Epithelial cell of proximal tubule (primary cell): ENCODE results near the gene COL4A2. TPM values are rescaled to one million over a fixed set of nuclear protein-coding genes. Genes with fewer than 3 reads are reported as not detected.

Source experiments
- DNase-seq: peaks from one replicate; pipeline ENCODE4 v3.0.0-alpha.2; 2011; ENCODE audit warnings: low read depth
- H3K4me3 ChIP-seq: 2 replicates; pipeline ENCODE4 v1.5.1; 2011; ENCODE audit warnings: low read depth, mild to moderate bottlenecking, low read length
- CTCF ChIP-seq: conservative IDR thresholded peaks from 2 replicates; pipeline ENCODE4 v1.5.1; 2012; ENCODE audit warnings: low read depth, mild to moderate bottlenecking, low read length
- total RNA-seq: library from RNA; depleted of rRNA; stranded (reverse); fragments of >200 nt; gene quantifications from 2 replicates; pipeline ENCODE4 v1.2.3, GENCODE V29; 2015

The COL4A2 gene
- total RNA-seq, 1 donor from 2014 or later = 728 TPM

- TF ChIP-seq CTCF = no peak
- H3K4me3 ChIP-seq = no peak overlapping the region
- no peak for DNase-seq
Measured at GRCh38 chr13:110290153-110290552, 16.9 kb upstream of the COL4A2 start.

GRCh38 chr13:110290826-110291225 lies 16.3 kb upstream of the COL4A2 start:
- DNase-seq = no peak
- H3K4me3 ChIP-seq = no peak overlapping the region
- no peak for TF ChIP-seq CTCF

GRCh38 chr13:110291286-110291685 lies 15.8 kb upstream of the COL4A2 start:
- TF ChIP-seq CTCF = no peak
- DNase-seq = no peak
- H3K4me3 ChIP-seq = no peak overlapping the region

GRCh38 chr13:110293037-110293436 lies 14.0 kb upstream of the COL4A2 start:
- no peak overlapping the region for H3K4me3 ChIP-seq

GRCh38 chr13:110293649-110294048 lies 13.4 kb upstream of the COL4A2 start:
- no peak for DNase-seq
- no peak for TF ChIP-seq CTCF
- no peak overlapping the region for H3K4me3 ChIP-seq

More at GRCh38 chr13:110293037-110293436, 14.0 kb upstream of the COL4A2 start:
- no peak for TF ChIP-seq CTCF
- no peak for DNase-seq

- TF ChIP-seq CTCF = no peak
- no peak for DNase-seq
- H3K4me3 ChIP-seq = no peak overlapping the region
Measured at GRCh38 chr13:110294146-110294545, 12.9 kb upstream of the COL4A2 start.

GRCh38 chr13:110294622-110295021 lies 12.5 kb upstream of the COL4A2 start:
- H3K4me3 ChIP-seq = no peak overlapping the region
- TF ChIP-seq CTCF = no peak
- no peak for DNase-seq
